GM19328 (cell line): Measurements from ENCODE around the gene MSL2.
"Not testable (repeated sequence)": the region's sequence is repeated elsewhere in the genome, so short reads cannot be mapped to it uniquely, and the experiment has no call there.

Experiments used
- ATAC-seq: cut with Tn5 transposase; IDR thresholded peaks from one replicate; pipeline ENCODE4 v1.9.1; 2021; ENCODE audit warnings: mild to moderate bottlenecking, moderate library complexity; ENCODE audit not compliant: unreplicated experiment

Gene MSL2

DNA sequence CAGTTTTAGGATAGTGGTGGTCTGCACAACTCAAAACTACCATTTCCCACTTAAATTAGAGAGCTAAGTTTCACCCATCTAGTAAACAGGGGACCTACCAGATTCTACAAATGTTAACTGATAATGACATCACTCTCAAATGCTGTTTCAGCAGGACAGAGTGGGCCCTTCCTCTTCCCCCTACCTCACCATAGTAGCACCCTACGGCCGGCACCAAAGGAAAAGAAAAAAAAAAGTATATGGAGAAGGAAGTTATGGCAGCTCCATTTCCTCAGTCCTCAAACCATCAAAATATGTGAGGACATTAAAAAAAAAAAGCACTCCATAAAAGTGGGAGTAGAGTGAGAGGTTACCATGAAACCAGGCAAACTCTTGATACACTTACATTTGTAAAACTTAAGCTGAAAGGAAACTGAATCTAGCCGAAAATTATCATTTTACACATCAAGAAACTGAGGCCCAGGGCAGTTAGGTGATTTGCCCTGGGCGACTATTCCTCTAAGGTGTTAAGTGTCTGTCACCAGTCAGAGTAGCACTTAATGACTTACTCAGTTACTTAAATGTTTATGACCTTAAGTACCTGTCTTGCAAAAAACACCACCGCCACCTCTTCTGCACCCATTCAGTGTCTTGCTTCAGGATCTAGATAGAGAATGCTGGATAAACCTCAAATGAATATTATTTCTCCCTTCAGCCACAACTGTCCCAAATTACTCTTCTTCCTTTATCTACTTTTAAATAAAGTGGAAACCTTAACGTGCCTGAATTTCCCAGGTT, 2.7 kb downstream of the MSL2 start:
- ATAC-seq, result no peak

DNA sequence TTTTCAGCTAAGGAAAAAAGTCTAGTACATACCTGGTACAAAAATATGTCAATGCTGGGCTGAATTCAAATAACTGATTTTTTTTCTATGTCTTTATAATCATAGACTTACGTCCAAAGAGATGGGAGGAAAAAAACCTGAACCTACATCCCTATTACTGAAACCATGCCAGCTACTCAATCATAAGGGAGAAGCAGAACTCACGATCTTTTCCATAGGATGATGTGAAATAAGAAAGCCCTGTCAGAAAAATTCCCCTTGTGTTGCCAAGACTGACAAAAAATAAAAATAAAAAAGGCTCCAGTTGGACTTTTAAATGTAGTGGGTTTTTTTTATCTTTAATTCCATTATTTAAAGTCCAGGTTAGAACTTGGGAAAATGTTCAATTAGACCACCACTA, 3.3 kb downstream of the MSL2 start:
- no peak for ATAC-seq

GRCh38 chr3:136192195-136192594, 3.9 kb downstream of the MSL2 start:
- ATAC-seq, result not testable (repeated sequence)

DNA sequence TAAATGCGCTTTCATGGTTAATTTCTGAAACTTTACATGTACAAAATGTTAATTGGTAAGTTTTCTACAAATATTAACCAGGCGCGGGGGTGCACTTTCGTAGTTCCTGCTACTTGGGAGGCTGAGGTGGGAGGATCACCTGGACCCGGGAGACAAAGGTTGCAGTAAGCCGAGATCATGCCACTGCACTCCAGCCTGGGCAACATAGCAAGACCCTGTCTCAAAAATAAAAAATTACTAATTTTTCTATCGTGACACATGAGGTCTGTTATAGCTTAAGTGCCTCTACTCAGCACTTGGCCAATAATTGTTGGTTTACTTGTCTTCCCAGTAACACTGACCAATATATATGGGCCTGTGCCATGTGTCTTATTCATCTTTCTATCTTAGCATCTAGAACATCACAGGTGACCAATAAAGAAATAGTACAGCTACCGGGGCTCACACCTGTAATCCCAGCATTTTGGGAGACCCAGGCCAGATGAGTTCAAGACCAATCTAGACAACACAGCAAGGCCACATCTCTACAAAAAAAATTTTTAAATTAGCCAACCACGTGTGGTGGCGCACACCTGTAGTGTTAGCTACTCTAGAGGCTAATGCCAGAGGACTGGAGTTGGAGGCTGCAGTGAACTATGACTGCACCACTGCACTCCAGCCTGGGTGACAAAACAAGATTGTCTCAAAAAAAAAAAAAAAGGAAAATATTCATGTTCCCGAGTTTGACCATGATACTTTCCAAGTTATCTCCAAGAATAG, 6.1 kb downstream of the MSL2 start:
- ATAC-seq, result no peak

DNA sequence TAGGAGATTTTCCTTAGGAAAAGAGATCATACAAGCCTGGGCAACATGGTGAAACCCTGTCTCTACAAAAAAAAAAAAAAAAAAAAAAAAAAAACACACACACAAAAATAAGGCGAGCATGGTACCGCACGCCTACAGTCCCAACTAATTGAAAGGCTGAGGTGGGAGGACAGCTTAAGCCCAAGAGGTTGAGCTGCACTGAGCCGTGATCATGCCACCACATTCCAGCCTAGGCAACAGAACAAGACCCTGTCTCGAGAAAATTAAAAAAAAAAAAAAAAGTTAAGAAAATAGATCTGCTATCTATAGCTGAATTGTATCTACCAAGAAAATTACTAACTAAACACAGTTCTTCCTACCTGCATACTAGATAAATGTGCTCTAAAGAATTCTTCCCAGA, 7.1 kb downstream of the MSL2 start:
- no peak for ATAC-seq

- no peak for ATAC-seq
Observed at GRCh38 chr3:136187868-136188267, 8.3 kb downstream of the MSL2 start.

- no peak for ATAC-seq
Observed at GRCh38 chr3:136186846-136187245, 9.3 kb downstream of the MSL2 start.

DNA sequence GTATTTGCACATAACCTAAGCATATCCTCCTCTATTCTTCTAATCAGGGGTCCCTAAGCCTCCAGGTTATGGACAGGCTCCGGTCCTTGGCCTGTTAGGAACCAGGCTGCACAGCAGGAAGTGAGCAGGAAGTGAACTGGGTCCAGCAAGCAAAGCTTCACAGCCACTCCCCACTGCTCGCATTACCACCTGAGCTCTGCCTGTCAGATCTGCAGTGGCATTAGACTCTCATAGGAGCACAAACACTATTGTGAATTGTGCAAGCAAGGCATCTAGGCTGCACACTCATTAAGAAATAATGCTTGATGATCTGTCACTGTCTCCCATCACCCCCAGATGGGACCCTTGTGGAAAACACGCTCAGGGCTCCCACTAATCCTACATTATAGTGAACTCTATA, 9.8 kb downstream of the MSL2 start:
- no peak for ATAC-seq

- no peak for ATAC-seq
Observed at GRCh38 chr3:136184703-136185102, 11.4 kb downstream of the MSL2 start.

DNA sequence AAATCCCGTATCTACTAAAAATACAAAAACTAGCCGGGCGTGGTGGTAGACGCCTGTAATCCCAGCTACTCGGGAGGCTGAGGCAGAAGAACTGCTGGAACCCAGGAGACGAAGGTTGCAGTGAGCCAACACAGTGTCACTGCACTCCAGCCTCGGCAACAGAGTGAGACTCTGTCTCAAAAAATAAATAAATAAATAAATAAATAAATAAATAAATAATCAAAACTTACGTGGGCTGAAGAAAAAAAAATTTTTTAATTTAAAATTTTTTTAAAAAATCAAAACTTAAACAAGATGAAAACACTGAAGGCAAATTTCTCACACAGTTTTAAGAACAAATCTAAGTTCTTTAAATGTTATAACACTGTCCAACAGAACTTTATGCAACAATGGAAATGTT, 14.4 kb downstream of the MSL2 start:
- no peak for ATAC-seq

- ATAC-seq, result no peak
Observed at GRCh38 chr3:136177876-136178275, 18.3 kb downstream of the MSL2 start.

GRCh38 chr3:136173939-136174490, 22.1 kb downstream of the MSL2 start:
- ATAC-seq, result no peak

GRCh38 chr3:136171097-136171542, 25.0 kb downstream of the MSL2 start:
- ATAC-seq, result no peak

- ATAC-seq, result not testable (repeated sequence)
Observed at GRCh38 chr3:136168236-136168635, 27.9 kb downstream of the MSL2 start.

GRCh38 chr3:136166507-136166906, 29.6 kb downstream of the MSL2 start:
- ATAC-seq, result no peak

DNA sequence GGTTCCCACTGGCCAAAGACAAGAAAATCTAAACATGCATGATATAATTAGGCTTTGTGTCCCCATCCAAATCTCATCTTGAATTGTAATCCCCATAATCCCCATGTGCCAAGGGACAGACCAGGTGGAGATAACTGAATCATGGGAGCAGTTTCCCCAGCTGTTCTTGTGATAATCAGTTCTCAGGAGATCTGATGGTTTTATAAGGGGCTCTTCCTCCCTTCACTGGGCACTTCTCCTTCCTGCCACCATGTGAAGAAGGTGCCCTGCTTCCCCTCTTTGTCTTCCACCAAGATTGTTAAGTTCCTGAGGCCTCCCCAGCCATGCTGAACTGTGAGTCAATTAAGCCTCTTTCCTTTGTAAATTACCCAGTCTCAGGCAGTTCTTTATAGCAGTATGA, 32.5 kb downstream of the MSL2 start:
- ATAC-seq, result not testable (repeated sequence)

GRCh38 chr3:136162322-136162721, 33.8 kb downstream of the MSL2 start:
- no peak for ATAC-seq

- no peak for ATAC-seq
Observed at GRCh38 chr3:136161516-136161915, 34.6 kb downstream of the MSL2 start.

GRCh38 chr3:136152963-136153362, 43.2 kb downstream of the MSL2 start:
- no peak for ATAC-seq

GRCh38 chr3:136152176-136152843, 43.8 kb downstream of the MSL2 start:
- ATAC-seq, result no peak

- no peak for ATAC-seq
Observed at GRCh38 chr3:136151219-136151618, 44.9 kb downstream of the MSL2 start.
